Activated CD8-positive, alpha-beta memory T cell treated with anti-CD3 and anti-CD28 coated beads, Interleukin-2, amount 50 U/mL, for 24 hours (primary cell): ENCODE data around the gene ZBTB44.
"Not testable (repeated sequence)": the region's sequence is repeated elsewhere in the genome, so short reads cannot be mapped to it uniquely, and the experiment has no call there.

ENCODE experiments used
- DNase-seq: peaks from one replicate; pipeline ENCODE4 v3.0.0-alpha.2; 2020; ENCODE audit errors: extremely low read depth

Gene ZBTB44

GRCh38 chr11:130312046-130312445, 2.7 kb downstream of the ZBTB44 start:
- no peak for DNase-seq

GRCh38 chr11:130310622-130311021, 4.1 kb downstream of the ZBTB44 start:
- no peak for DNase-seq

GRCh38 chr11:130308886-130309285, 5.8 kb downstream of the ZBTB44 start:
- DNase-seq = no peak

- no peak for DNase-seq
Observed at GRCh38 chr11:130308059-130308458, 6.7 kb downstream of the ZBTB44 start.

GRCh38 chr11:130304651-130305050, 10.1 kb downstream of the ZBTB44 start:
- DNase-seq = no peak

GRCh38 chr11:130301002-130301401, 13.7 kb downstream of the ZBTB44 start:
- DNase-seq = no peak

- DNase-seq = no peak
Observed at GRCh38 chr11:130300567-130300966, 14.2 kb downstream of the ZBTB44 start.

GRCh38 chr11:130299978-130300377, 14.7 kb downstream of the ZBTB44 start:
- no peak for DNase-seq

- no peak for DNase-seq
Observed at GRCh38 chr11:130295657-130296056, 19.1 kb downstream of the ZBTB44 start.

- DNase-seq = no peak
Observed at GRCh38 chr11:130282111-130282510, 32.6 kb downstream of the ZBTB44 start.

- not testable (repeated sequence) for DNase-seq
Observed at GRCh38 chr11:130281341-130281740, 33.4 kb downstream of the ZBTB44 start.

GRCh38 chr11:130279989-130280388, 34.7 kb downstream of the ZBTB44 start:
- DNase-seq = no peak

- DNase-seq = no peak
Observed at GRCh38 chr11:130278745-130279144, 36.0 kb downstream of the ZBTB44 start.

- no peak for DNase-seq
Observed at GRCh38 chr11:130278151-130278550, 36.6 kb downstream of the ZBTB44 start.

GRCh38 chr11:130272336-130272735, 42.4 kb downstream of the ZBTB44 start:
- DNase-seq = no peak

- no peak for DNase-seq
Observed at GRCh38 chr11:130269326-130269943, 45.3 kb downstream of the ZBTB44 start.

GRCh38 chr11:130263351-130263750, 51.4 kb downstream of the ZBTB44 start:
- DNase-seq = no peak

GRCh38 chr11:130262424-130262823, 52.3 kb downstream of the ZBTB44 start:
- no peak for DNase-seq

GRCh38 chr11:130261571-130261970, 53.1 kb downstream of the ZBTB44 start:
- no peak for DNase-seq

- DNase-seq = no peak
Observed at GRCh38 chr11:130260742-130261141, 54.0 kb downstream of the ZBTB44 start.

GRCh38 chr11:130260080-130260627, 54.6 kb downstream of the ZBTB44 start:
- DNase-seq = no peak

- DNase-seq = not testable (repeated sequence)
Observed at GRCh38 chr11:130251763-130252162, 63.0 kb downstream of the ZBTB44 start.

- not testable (repeated sequence) for DNase-seq
Observed at GRCh38 chr11:130249929-130250328, 64.8 kb downstream of the ZBTB44 start.

GRCh38 chr11:130249371-130249770, 65.3 kb downstream of the ZBTB44 start:
- DNase-seq = no peak
